GM12878 (cell line): ENCODE data around the gene SCNN1G. TPM values are rescaled to one million over a fixed set of nuclear protein-coding genes. Genes with fewer than 3 reads are reported as not detected.

ENCODE experiments used
- ATAC-seq: fragments of 200-7000 bp; cut with Tn5 transposase; 3 replicates; pipeline ENCODE4 v1.9.1; 2020; ENCODE audit warnings: mild to moderate bottlenecking, moderate library complexity
- BruUV-seq: library from RNA; stranded (reverse); fragments of 400-500 nt; replicated peaks from 2 replicates; lab custom pipeline; 2021; lab: Mats Ljungman, UMichigan
- CTCF ChIA-PET: fragments of 300-600 bp; sonication (Branson Sonifier 250); formaldehyde crosslinking; extraction: SDS; loops from one replicate; lab custom pipeline; 2021; ENCODE audit warnings: inconsistent platforms; lab: Yijun Ruan, JAX
- POLR2A ChIA-PET: fragments of 350-600 bp; formaldehyde crosslinking; extraction: SDS; loops from one replicate; lab custom pipeline; 2021; ENCODE audit warnings: inconsistent platforms; lab: Charles Lee
- RAD21 ChIA-PET: fragments of 300-600 bp; sonication (Branson Sonifier 250); formaldehyde crosslinking; loops from one replicate; lab custom pipeline; 2023; ENCODE audit warnings: antibody characterized with exemption; ENCODE audit not compliant: unreplicated experiment; lab: Charles Lee
- SMC1A ChIA-PET: fragments of 300-600 bp; sonication (Branson Sonifier 250); formaldehyde crosslinking; loops from one replicate; lab custom pipeline; 2023; ENCODE audit not compliant: unreplicated experiment, uncharacterized antibody; lab: Charles Lee
- DNase-seq: peaks from one replicate; pipeline ENCODE4 v3.0.0-alpha.2; 2011; ENCODE audit warnings: low read depth, low spot score
- FAIRE-seq: peaks from 3 replicates; lab custom pipeline; 2011; peaks lifted over from hg19 to GRCh38; lab: Jason Lieb, UNC
- H2AFZ ChIP-seq: 2 replicates; pipeline ENCODE4 v1.6.0; 2011; ENCODE audit warnings: low read depth, low read length, control low read depth; ENCODE audit not compliant: control insufficient read depth
- H3K27ac ChIP-seq: 2 replicates; pipeline ENCODE4 v1.5.1; 2011; ENCODE audit warnings: control low read depth; ENCODE audit not compliant: control insufficient read depth, insufficient read depth
- H3K27me3 ChIP-seq, 2 experiments: replicated peaks in 1 of 2; 2 replicates each; pipeline versions ENCODE4 v1.6.0 to v1.6.1; 2011; ENCODE audit warnings: low read length in 1 of 2; ENCODE audit not compliant: control insufficient read depth in 2 of 2, insufficient read depth in 2 of 2
- H3K36me3 ChIP-seq, 2 experiments: 2 replicates each; pipeline ENCODE4 v1.5.1; 2011; ENCODE audit warnings: low read length in 1 of 2; ENCODE audit not compliant: control insufficient read depth in 2 of 2, insufficient read depth in 2 of 2
- H3K4me1 ChIP-seq: 2 replicates; pipeline ENCODE4 v1.6.1; 2011; ENCODE audit warnings: mild to moderate bottlenecking, low read length, moderate library complexity, mixed read lengths; ENCODE audit not compliant: control insufficient read depth, insufficient read depth
- H3K4me2 ChIP-seq: 2 replicates; pipeline ENCODE4 v1.6.0; 2011; ENCODE audit warnings: control low read depth; ENCODE audit not compliant: control insufficient read depth, insufficient read depth
- H3K4me3 ChIP-seq: fragments of 200-600 bp; sonication (generic); 2 replicates; pipeline ENCODE4 v1.5.1; 2016
- H3K79me2 ChIP-seq: 2 replicates; pipeline ENCODE4 v1.6.0; 2011; ENCODE audit warnings: low read length; ENCODE audit not compliant: control insufficient read depth, insufficient read depth
- H3K9ac ChIP-seq: 2 replicates; pipeline ENCODE4 v1.8.0; 2011; ENCODE audit warnings: low read length, control low read depth, mixed read lengths; ENCODE audit not compliant: control insufficient read depth, insufficient read depth
- H3K9me3 ChIP-seq: replicated peaks from 3 replicates; pipeline ENCODE4 v1.5.1; 2011; ENCODE audit warnings: mild to moderate bottlenecking, low read length; ENCODE audit not compliant: control insufficient read depth, insufficient read depth
- H4K20me1 ChIP-seq: 2 replicates; pipeline ENCODE4 v1.6.0; 2011; ENCODE audit not compliant: control insufficient read depth, insufficient read depth
- BACH1 ChIP-seq: fragments of 450-650 bp; IDR thresholded peaks from 2 replicates; pipeline ENCODE4 v1.6.1; 2017; ENCODE audit warnings: mild to moderate bottlenecking, borderline replicate concordance
- CBX5 ChIP-seq: sonication (generic); IDR thresholded peaks from 2 replicates; pipeline ENCODE4 v1.6.1; 2016; ENCODE audit warnings: low read depth, moderate library complexity, mild to moderate bottlenecking, inconsistent platforms
- CEBPB ChIP-seq, 2 experiments: fragments of 150-350 bp in 1 of 2; IDR thresholded peaks; 2 replicates each; pipeline ENCODE4 v1.6.1; 2012 to 2014; ENCODE audit warnings: low read depth in 2 of 2, low read length in 2 of 2, borderline replicate concordance in 1 of 2, inconsistent platforms in 1 of 2
- EP300 ChIP-seq, 2 experiments: fragments of 150-350 bp in 1 of 2; IDR thresholded peaks; 2 replicates each; pipeline ENCODE4 v1.6.1; 2011 to 2012; ENCODE audit warnings: low read depth in 2 of 2, low read length in 2 of 2, borderline replicate concordance in 1 of 2, improper control_type of control experiment in 1 of 2, inconsistent platforms in 1 of 2; ENCODE audit not compliant: control insufficient read depth in 1 of 2
- FOS ChIP-seq: IDR thresholded peaks from 3 replicates; pipeline ENCODE4 v1.6.1; 2011; ENCODE audit warnings: borderline replicate concordance; ENCODE audit not compliant: insufficient read length; ENCODE audit errors: extremely low read depth
- NFYB ChIP-seq: IDR thresholded peaks from 2 replicates; pipeline ENCODE4 v1.6.1; 2011; ENCODE audit warnings: low read depth, mild to moderate bottlenecking, low read length, improper control_type of control experiment, moderate library complexity; ENCODE audit not compliant: insufficient read depth
- PAX5 ChIP-seq: IDR thresholded peaks from 2 replicates; pipeline ENCODE4 v1.6.1; 2011; ENCODE audit warnings: low read depth, low read length, borderline replicate concordance
- POLR2AphosphoS5 ChIP-seq: IDR thresholded peaks from 2 replicates; pipeline ENCODE4 v1.6.1; 2011; ENCODE audit warnings: mild to moderate bottlenecking, low read length, inconsistent platforms
- SUPT20H ChIP-seq: IDR thresholded peaks from 2 replicates; pipeline ENCODE4 v1.6.1; 2011; ENCODE audit warnings: low read depth, mild to moderate bottlenecking, low read length, moderate library complexity, borderline replicate concordance; ENCODE audit not compliant: control insufficient read depth
- ZNF622 ChIP-seq: fragments of 450-650 bp; IDR thresholded peaks from 2 replicates; pipeline ENCODE4 v1.6.1; 2017; ENCODE audit warnings: mild to moderate bottlenecking, inconsistent platforms
- in situ Hi-C: fragments of 300-500 bp; cut with MboI; formaldehyde crosslinking; loops from 9 replicates; pipeline ENCODE4 v1.14.3; 2018; ENCODE audit warnings: mixed read lengths
- intact Hi-C: fragments of 100-400 bp; cut with micrococcal nuclease; formaldehyde crosslinking; loops from one replicate; pipeline ENCODE4 v1.14.2; 2022; ENCODE audit not compliant: unreplicated experiment
- polyA plus RNA-seq, 11 experiments: library from polyadenylated mRNA; depleted of rRNA in 4 of 11; unstranded in 6 of 11; stranded (reverse) in 5 of 11; fragments of >200 nt; fragmentation: Nextera tagmentation in 4 of 11; fragmentation: Illumina TruSeq in 1 of 11; extraction: Ambion mirVana in 4 of 11; extraction: Trizol in 1 of 11; gene quantifications; 1 replicate in 1 of 11; 2 replicates in 10 of 11; pipeline versions ENCODE4 v1.2.1 to v1.2.3, GENCODE V29; 2011 to 2016; ENCODE audit warnings: inconsistent platforms in 2 of 11, missing spikeins in 2 of 11, low read depth in 1 of 11
- total RNA-seq, 4 experiments: library from RNA; depleted of rRNA in 3 of 4; stranded (reverse); fragments of >200 nt in 3 of 4; fragmentation: Illumina TruSeq in 1 of 4; extraction: Trizol in 1 of 4; gene quantifications; 2 replicates each; pipeline versions ENCODE4 v1.2.1 to v1.2.3, GENCODE V29; 2013 to 2021
- TF ChIP-seq, protein P1 (sequence below): fragments of 450-650 bp; IDR thresholded peaks from 2 replicates; pipeline ENCODE4 v1.6.1; 2017; ENCODE audit warnings: mild to moderate bottlenecking, low read depth, inconsistent platforms; ENCODE audit not compliant: poor library complexity, severe bottlenecking

The SCNN1G gene
- total and polyA plus RNA-seq, 10 of the 15 experiments (the other 5 are each of a cell fraction or from before 2014, with no cell fraction given), result 0.04 to 0.86 (median 0.08) TPM; not detected in 5

DNA sequence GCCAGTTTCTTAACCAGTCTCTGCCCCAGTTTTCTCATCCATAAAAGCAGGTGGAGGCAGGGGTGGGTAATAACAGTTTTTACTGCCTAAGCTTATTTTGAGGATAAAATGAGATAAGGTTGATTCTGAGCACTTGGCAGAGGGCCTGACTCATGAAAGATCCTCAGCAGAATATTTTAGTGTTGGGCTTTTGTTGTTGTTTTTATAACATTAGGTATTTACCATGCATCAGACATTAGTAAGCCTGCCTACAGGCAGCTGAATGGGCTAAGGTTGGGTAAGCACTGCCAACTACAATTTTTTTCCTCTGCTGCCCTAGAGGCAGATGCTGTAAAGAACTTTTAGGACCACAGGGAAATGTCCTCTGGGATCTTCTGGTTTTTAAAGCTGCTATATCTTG lies 43.1 kb downstream of the SCNN1G start:
- SMC1A ChIA-PET, result interaction anchor here (0.7 kb wide), 1 partner anchor 60 kb away, joined by 3 read pairs; no protein-coding TSS in a partner anchor

More for the DNA sequence above, 43.1 kb downstream of the SCNN1G start:
- TF ChIP-seq SUPT20H, result no peak
- no peak for TF ChIP-seq CBX5
- no peak for TF ChIP-seq ZNF622
- no peak for TF ChIP-seq BACH1
- TF ChIP-seq EP300 (IDR thresholded peaks at IDR 0.05; ENCODE audit: borderline replicate concordance in 1 of 2, control insufficient read depth in 1 of 2, low read depth in 2 of 2, low read length in 2 of 2), result no peak
- no peak for TF ChIP-seq PAX5
- no peak for TF ChIP-seq POLR2AphosphoS5
- TF ChIP-seq, protein P1, sequence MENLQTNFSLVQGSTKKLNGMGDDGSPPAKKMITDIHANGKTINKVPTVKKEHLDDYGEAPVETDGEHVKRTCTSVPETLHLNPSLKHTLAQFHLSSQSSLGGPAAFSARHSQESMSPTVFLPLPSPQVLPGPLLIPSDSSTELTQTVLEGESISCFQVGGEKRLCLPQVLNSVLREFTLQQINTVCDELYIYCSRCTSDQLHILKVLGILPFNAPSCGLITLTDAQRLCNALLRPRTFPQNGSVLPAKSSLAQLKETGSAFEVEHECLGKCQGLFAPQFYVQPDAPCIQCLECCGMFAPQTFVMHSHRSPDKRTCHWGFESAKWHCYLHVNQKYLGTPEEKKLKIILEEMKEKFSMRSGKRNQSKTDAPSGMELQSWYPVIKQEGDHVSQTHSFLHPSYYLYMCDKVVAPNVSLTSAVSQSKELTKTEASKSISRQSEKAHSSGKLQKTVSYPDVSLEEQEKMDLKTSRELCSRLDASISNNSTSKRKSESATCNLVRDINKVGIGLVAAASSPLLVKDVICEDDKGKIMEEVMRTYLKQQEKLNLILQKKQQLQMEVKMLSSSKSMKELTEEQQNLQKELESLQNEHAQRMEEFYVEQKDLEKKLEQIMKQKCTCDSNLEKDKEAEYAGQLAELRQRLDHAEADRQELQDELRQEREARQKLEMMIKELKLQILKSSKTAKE, result no peak
- no peak for TF ChIP-seq FOS
- TF ChIP-seq NFYB, result no peak
- no peak for TF ChIP-seq CEBPB (IDR thresholded peaks at IDR 0.05; ENCODE audit: borderline replicate concordance in 1 of 2, low read depth in 2 of 2, low read length in 2 of 2)
- no peaks in the 10 kb centered on the region for H3K79me2 ChIP-seq
- in situ Hi-C loops (no loop called here), intact Hi-C loops (no loop called here)
- BruUV-seq, result no TSS peak
- no peak for ATAC-seq
- no peak overlapping the region for H3K27ac ChIP-seq
- H3K4me1 ChIP-seq, result no peaks in the 10 kb centered on the region
- ChIA-PET CTCF (interaction anchor here (1.1 to 1.5 kb wide), 2 partner anchors 10 to 210 kb away, joined by 3 read pairs; no protein-coding TSS in a partner anchor), POLR2A (no interaction called here), RAD21 (no interaction called here)
- H2AFZ ChIP-seq, result no peak overlapping the region
- no peak overlapping the region for H3K9ac ChIP-seq
- no peaks in the 10 kb centered on the region; a peak in 1 of 4 replicates for H3K27me3 ChIP-seq
- no peak for FAIRE-seq
- no peak overlapping the region for H3K4me3 ChIP-seq
- no peaks in the 10 kb centered on the region for H4K20me1 ChIP-seq
- no peak overlapping the region for H3K4me2 ChIP-seq
- H3K9me3 ChIP-seq, result no peaks in the 10 kb centered on the region; the same call in 2 of the 3 replicates
- no peak for DNase-seq
- H3K36me3 ChIP-seq, result no peaks in the 10 kb centered on the region
